Fibroblast of mammary gland (primary cell): ENCODE data around the gene CSRP1.
A peak's percentile ranks its signal among the peaks of the same experiment; 100 is the strongest.
"Not testable (repeated sequence)": the region's sequence is repeated elsewhere in the genome, so short reads cannot be mapped to it uniquely, and the experiment has no call there.

Experiments used
- DNase-seq: peaks from one replicate; pipeline ENCODE4 v3.0.0-alpha.2; 2010; ENCODE audit warnings: low read depth
- H3K4me3 ChIP-seq: 2 replicates; pipeline ENCODE4 v1.5.1; 2011; ENCODE audit warnings: low read depth, mild to moderate bottlenecking, low read length, moderate library complexity; ENCODE audit not compliant: control insufficient read depth
- CTCF ChIP-seq: conservative IDR thresholded peaks from 2 replicates; pipeline ENCODE4 v1.5.1; 2011; ENCODE audit warnings: low read depth, low read length, inconsistent platforms; ENCODE audit not compliant: control insufficient read depth, insufficient read depth

Gene CSRP1

GRCh38 chr1:201498621-201499020, 8.3 kb downstream of the CSRP1 start:
- no peak for DNase-seq
- no peak for TF ChIP-seq CTCF
- no peak overlapping the region for H3K4me3 ChIP-seq

GRCh38 chr1:201497935-201498509, 8.9 kb downstream of the CSRP1 start:
- H3K4me3 ChIP-seq = no peak overlapping the region
- no peak for DNase-seq
- TF ChIP-seq CTCF = no peak

GRCh38 chr1:201496296-201496690, 10.6 kb downstream of the CSRP1 start:
- TF ChIP-seq CTCF = no peak
- H3K4me3 ChIP-seq = no peak overlapping the region
- DNase-seq = no peak

- no peak for TF ChIP-seq CTCF
- H3K4me3 ChIP-seq = no peak overlapping the region
- peak; percentile 72 for DNase-seq
These were observed 11.2 kb downstream of the CSRP1 start for GRCh38 chr1:201495551-201496295.

- no peak overlapping the region for H3K4me3 ChIP-seq
- DNase-seq = peak; percentile 52
- TF ChIP-seq CTCF = no peak
These were observed 12.9 kb downstream of the CSRP1 start for GRCh38 chr1:201493757-201494617.

- not testable (repeated sequence) for DNase-seq, H3K4me3 ChIP-seq
These were observed 13.8 kb downstream of the CSRP1 start for GRCh38 chr1:201493026-201493656.
